Body of pancreas (tissue), 4 donors: ENCODE data around the gene CCDC102B.

Experiments
- POLR2A ChIP-seq, 3 donors: fragments of 450-650 bp; IDR thresholded peaks; one replicate each; pipeline ENCODE4 v1.6.1; 2016; ENCODE audit warnings: antibody characterized with exemption in 3 of 3, mild to moderate bottlenecking in 2 of 3
- TF ChIP-seq, protein P1 (sequence below), 7 experiments: fragments of 450-650 bp in 4 of 7; fragments of 200-600 bp in 3 of 7; sonication (generic) in 3 of 7; IDR thresholded peaks; one replicate each; pipeline ENCODE4 v1.5.1; 2016 to 2019; ENCODE audit warnings: antibody characterized with exemption in 7 of 7

DNA sequence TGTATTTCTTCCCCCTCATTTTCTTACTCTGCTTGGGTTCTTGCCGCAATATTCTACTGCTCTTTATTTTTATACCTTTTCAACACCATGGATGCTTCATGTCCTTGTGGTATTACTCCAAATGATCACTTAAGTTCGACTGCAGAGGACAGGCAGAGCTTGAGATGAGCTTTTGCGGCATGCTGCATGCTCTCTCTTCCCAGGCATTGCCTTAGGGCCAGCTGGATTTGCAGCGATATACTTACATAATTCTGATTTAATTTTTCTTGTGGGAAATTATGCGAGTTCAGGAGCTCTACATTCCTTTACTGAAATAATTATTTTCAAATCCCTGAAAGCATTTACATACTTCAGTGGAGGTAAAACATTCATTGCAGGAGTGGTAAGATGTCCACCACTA is 288.1 kb downstream of the CCDC102B start:
- TF ChIP-seq, protein P1, sequence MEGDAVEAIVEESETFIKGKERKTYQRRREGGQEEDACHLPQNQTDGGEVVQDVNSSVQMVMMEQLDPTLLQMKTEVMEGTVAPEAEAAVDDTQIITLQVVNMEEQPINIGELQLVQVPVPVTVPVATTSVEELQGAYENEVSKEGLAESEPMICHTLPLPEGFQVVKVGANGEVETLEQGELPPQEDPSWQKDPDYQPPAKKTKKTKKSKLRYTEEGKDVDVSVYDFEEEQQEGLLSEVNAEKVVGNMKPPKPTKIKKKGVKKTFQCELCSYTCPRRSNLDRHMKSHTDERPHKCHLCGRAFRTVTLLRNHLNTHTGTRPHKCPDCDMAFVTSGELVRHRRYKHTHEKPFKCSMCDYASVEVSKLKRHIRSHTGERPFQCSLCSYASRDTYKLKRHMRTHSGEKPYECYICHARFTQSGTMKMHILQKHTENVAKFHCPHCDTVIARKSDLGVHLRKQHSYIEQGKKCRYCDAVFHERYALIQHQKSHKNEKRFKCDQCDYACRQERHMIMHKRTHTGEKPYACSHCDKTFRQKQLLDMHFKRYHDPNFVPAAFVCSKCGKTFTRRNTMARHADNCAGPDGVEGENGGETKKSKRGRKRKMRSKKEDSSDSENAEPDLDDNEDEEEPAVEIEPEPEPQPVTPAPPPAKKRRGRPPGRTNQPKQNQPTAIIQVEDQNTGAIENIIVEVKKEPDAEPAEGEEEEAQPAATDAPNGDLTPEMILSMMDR (IDR thresholded peaks at IDR 0.05), result no peak
- no peak for TF ChIP-seq POLR2A (IDR thresholded peaks at IDR 0.05)
